ENCODE results near the gene DIAPH3. TPM values are rescaled to one million over a fixed set of nuclear protein-coding genes. Genes with fewer than 3 reads are reported as not detected.

Gene DIAPH3
- polyA plus RNA-seq, 3 donors, result 0.04 to 0.09 TPM; not detected in 1

DNA sequence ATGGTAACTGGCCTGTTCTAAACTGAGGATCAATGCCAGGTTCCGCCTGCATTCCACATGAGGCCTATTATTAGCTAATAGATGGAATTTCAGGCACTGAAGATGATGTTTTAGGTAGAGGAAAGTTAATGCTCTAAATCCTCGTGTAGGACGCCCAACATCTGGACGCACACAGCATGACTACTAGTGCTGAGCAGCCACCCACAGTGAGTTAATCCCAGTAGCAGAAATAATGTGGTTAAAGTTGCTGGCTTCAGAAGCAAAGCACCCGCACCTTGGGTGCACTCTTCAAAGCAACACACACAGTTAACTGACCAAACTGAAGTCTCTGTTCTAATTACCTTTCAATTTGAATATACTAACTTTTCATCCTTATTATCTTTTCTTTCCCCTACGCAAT lies 150.6 kb downstream of the DIAPH3 start:
- peaks cover 3% of the 10 kb centered on the region for H3K4me1 Mint-ChIP-seq
- Histone ChIP-seq H3K27me3 (ENCODE audit: control insufficient read depth in 2 of 2, insufficient read depth in 2 of 2, low read length in 2 of 2) (no peaks in the 10 kb centered on the region), H3K9ac (ENCODE audit: insufficient read depth, low read length, poor library complexity, severe bottlenecking) (no peak overlapping the region), H3K9me3 (replicated peaks in 1 of 2; ENCODE audit: control insufficient read depth in 1 of 2, insufficient read depth in 1 of 2, low read length in 2 of 2) (no peaks in the 10 kb centered on the region), H3K4me1 (ENCODE audit: control insufficient read depth in 1 of 2, insufficient read depth in 2 of 2, low read length in 2 of 2) (no peaks in the 10 kb centered on the region), H3K27ac (ENCODE audit: low read depth in 1 of 2, low read length in 2 of 2) (no peak overlapping the region), H3K4me2 (replicated peaks; ENCODE audit: extremely low read depth, low read length, poor library complexity, severe bottlenecking) (no peak overlapping the region), H4K20me1 (ENCODE audit: insufficient read depth, low read length) (no peaks in the 10 kb centered on the region), H3K36me3 (replicated peaks in 1 of 2; ENCODE audit: control insufficient read depth in 1 of 2, insufficient read depth in 2 of 2, low read length in 2 of 2) (no peaks in the 10 kb centered on the region), H3K79me2 (ENCODE audit: insufficient read depth, low read length) (no peaks in the 10 kb centered on the region), H3K4me3 (replicated peaks in 1 of 3; ENCODE audit: low read depth in 2 of 3, low read length in 3 of 3) (no peak overlapping the region), H2AFZ (ENCODE audit: insufficient read depth, low read depth, low read length, poor library complexity, severe bottlenecking) (no peak overlapping the region)
- H3K9me3 Mint-ChIP-seq, result peaks cover 0 to 2% (median 0%) of the 10 kb centered on the region in 7 donors
- H3K36me3 Mint-ChIP-seq, result peaks cover 3% of the 10 kb centered on the region in 2 donors
- H3K27ac Mint-ChIP-seq, result no peak overlapping the region
- DNase-seq, result no peak
- WGBS (ENCODE audit: insufficient coverage), result 90% methylated on average over 2 of the region's 6 CpGs
- no peak overlapping the region for H3K4me3 Mint-ChIP-seq
- H3K27me3 Mint-ChIP-seq (ENCODE audit: low read depth in 3 of 3), result peaks cover 0 to 2% (median 0%) of the 10 kb centered on the region in 3 donors
- intact Hi-C loops (cut with micrococcal nuclease), result no loop called here
- TF ChIP-seq, protein P1, sequence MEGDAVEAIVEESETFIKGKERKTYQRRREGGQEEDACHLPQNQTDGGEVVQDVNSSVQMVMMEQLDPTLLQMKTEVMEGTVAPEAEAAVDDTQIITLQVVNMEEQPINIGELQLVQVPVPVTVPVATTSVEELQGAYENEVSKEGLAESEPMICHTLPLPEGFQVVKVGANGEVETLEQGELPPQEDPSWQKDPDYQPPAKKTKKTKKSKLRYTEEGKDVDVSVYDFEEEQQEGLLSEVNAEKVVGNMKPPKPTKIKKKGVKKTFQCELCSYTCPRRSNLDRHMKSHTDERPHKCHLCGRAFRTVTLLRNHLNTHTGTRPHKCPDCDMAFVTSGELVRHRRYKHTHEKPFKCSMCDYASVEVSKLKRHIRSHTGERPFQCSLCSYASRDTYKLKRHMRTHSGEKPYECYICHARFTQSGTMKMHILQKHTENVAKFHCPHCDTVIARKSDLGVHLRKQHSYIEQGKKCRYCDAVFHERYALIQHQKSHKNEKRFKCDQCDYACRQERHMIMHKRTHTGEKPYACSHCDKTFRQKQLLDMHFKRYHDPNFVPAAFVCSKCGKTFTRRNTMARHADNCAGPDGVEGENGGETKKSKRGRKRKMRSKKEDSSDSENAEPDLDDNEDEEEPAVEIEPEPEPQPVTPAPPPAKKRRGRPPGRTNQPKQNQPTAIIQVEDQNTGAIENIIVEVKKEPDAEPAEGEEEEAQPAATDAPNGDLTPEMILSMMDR (IDR thresholded peaks at IDR 0.05), result no peak

DNA sequence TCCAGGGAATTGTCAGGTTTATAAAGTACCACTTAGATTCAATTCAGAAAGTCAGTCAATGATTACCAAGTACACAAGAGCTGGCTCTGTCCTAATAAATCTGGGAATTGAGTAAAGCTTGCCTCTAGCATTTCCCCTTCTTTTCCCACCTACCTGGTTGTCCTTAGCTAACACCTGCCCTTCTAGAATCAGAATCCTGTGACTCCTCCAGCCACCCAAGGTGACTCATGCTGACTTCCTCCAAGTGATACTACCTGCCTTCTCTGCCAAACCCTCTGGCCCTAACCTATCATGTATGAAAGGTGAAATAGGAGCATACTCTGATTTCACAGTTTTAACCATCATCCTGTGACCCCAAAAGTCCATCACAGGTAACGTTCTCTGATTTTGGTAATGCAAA lies 151.2 kb downstream of the DIAPH3 start:
- no peaks in the 10 kb centered on the region for H3K79me2 ChIP-seq (ENCODE audit: insufficient read depth, low read length)
- no peak overlapping the region for H3K4me2 ChIP-seq (replicated peaks; ENCODE audit: extremely low read depth, low read length, poor library complexity, severe bottlenecking)

More for the DNA sequence above, 151.2 kb downstream of the DIAPH3 start:
- Histone ChIP-seq H3K27ac (ENCODE audit: low read depth in 1 of 2, low read length in 2 of 2) (no peak overlapping the region), H3K4me1 (ENCODE audit: control insufficient read depth in 1 of 2, insufficient read depth in 2 of 2, low read length in 2 of 2) (no peaks in the 10 kb centered on the region), H3K9ac (ENCODE audit: insufficient read depth, low read length, poor library complexity, severe bottlenecking) (no peak overlapping the region), H2AFZ (ENCODE audit: insufficient read depth, low read depth, low read length, poor library complexity, severe bottlenecking) (no peak overlapping the region), H4K20me1 (ENCODE audit: insufficient read depth, low read length) (no peaks in the 10 kb centered on the region), H3K4me3 (replicated peaks in 1 of 3; ENCODE audit: low read depth in 2 of 3, low read length in 3 of 3) (no peak overlapping the region), H3K36me3 (replicated peaks in 1 of 2; ENCODE audit: control insufficient read depth in 1 of 2, insufficient read depth in 2 of 2, low read length in 2 of 2) (no peaks in the 10 kb centered on the region), H3K9me3 (replicated peaks in 1 of 2; ENCODE audit: control insufficient read depth in 1 of 2, insufficient read depth in 1 of 2, low read length in 2 of 2) (no peaks in the 10 kb centered on the region), H3K27me3 (ENCODE audit: control insufficient read depth in 2 of 2, insufficient read depth in 2 of 2, low read length in 2 of 2) (no peaks in the 10 kb centered on the region)
- H3K9me3 Mint-ChIP-seq, result peaks cover 0 to 2% (median 0%) of the 10 kb centered on the region in 7 donors
- TF ChIP-seq, protein P1 (IDR thresholded peaks at IDR 0.05), result no peak
- H3K4me3 Mint-ChIP-seq, result no peak overlapping the region
- peaks cover 0 to 2% (median 0%) of the 10 kb centered on the region in 3 donors for H3K27me3 Mint-ChIP-seq (ENCODE audit: low read depth in 3 of 3)
- peaks cover 3% of the 10 kb centered on the region in 2 donors for H3K36me3 Mint-ChIP-seq
- WGBS (ENCODE audit: insufficient coverage), result no CpG with 5 or more reads among the region's 1 CpG
- peaks cover 3% of the 10 kb centered on the region for H3K4me1 Mint-ChIP-seq
- DNase-seq, result no peak
- peak overlapping the region in 1 of 7 donors; percentile 54 for H3K27ac Mint-ChIP-seq
- intact Hi-C loops (cut with micrococcal nuclease), result no loop called here

All from CD14-positive monocyte (primary cell).